K562 (cell line): Measurements from ENCODE around the gene APC. TPM values are rescaled to one million over a fixed set of nuclear protein-coding genes. Genes with fewer than 3 reads are reported as not detected.

Source experiments
- ATAC-seq: fragments of 200-7000 bp; cut with Tn5 transposase; 3 replicates; pipeline ENCODE4 v1.9.1; 2020; ENCODE audit warnings: moderate library complexity
- BruUV-seq: library from RNA; stranded (reverse); fragments of 400-500 nt; replicated peaks from 2 replicates; lab custom pipeline; 2021; lab: Mats Ljungman, UMichigan
- CTCF ChIA-PET: fragments of 300-600 bp; formaldehyde crosslinking; extraction: SDS; loops from one replicate; lab custom pipeline; 2021; ENCODE audit warnings: low intra/inter-chr PET ratio; lab: Yijun Ruan, JAX
- POLR2A ChIA-PET: fragments of 300-600, 350-650 bp; sonication (Branson Sonifier 250); formaldehyde crosslinking; extraction: SDS; loops from one replicate; lab custom pipeline; 2021; ENCODE audit warnings: antibody characterized with exemption, inconsistent platforms; lab: Yijun Ruan, JAX
- DNase-seq, 4 experiments: peaks; one replicate each; pipeline versions ENCODE4 v3.0.0 to v3.0.0-alpha.2; 2011 to 2018; ENCODE audit warnings: low spot score in 3 of 4, mixed read lengths in 3 of 4; ENCODE audit errors: extremely low read depth in 1 of 4
- FAIRE-seq: peaks from 2 replicates; lab custom pipeline; 2011; peaks lifted over from hg19 to GRCh38; lab: Jason Lieb, UNC
- H2AFZ ChIP-seq: 2 replicates; pipeline ENCODE4 v1.6.0; 2011; ENCODE audit warnings: low read depth, low read length, control low read depth, inconsistent platforms
- H3K27ac ChIP-seq: fragments of 200-600 bp; 3 replicates; pipeline ENCODE4 v1.8.0; 2011; ENCODE audit warnings: low read depth, mild to moderate bottlenecking, control low read depth, inconsistent platforms, low read length, moderate library complexity, mixed read lengths; ENCODE audit errors: extremely low read depth
- H3K27me3 ChIP-seq, 2 experiments: fragments of 300-600 bp in 1 of 2; 2 replicates in 1 of 2; 3 replicates in 1 of 2; pipeline versions ENCODE4 v1.6.0 to v1.8.0; 2011; ENCODE audit warnings: inconsistent platforms in 2 of 2, low read length in 2 of 2, mild to moderate bottlenecking in 1 of 2, mixed read lengths in 1 of 2, moderate library complexity in 1 of 2; ENCODE audit not compliant: control insufficient read depth in 2 of 2, insufficient read depth in 2 of 2
- H3K36me3 ChIP-seq: fragments of 300-600 bp; 3 replicates; pipeline ENCODE4 v1.8.0; 2011; ENCODE audit warnings: mild to moderate bottlenecking, low read length, inconsistent platforms; ENCODE audit not compliant: control insufficient read depth, insufficient read depth
- H3K4me1 ChIP-seq, 2 experiments: fragments of 200-600 bp in 1 of 2; replicated peaks in 1 of 2; 2 replicates in 1 of 2; 3 replicates in 1 of 2; pipeline versions ENCODE4 v1.5.1 to v1.8.0; 2011; ENCODE audit warnings: inconsistent platforms in 2 of 2, low read length in 2 of 2, mild to moderate bottlenecking in 1 of 2, mixed read lengths in 1 of 2, moderate library complexity in 1 of 2; ENCODE audit not compliant: control insufficient read depth in 2 of 2, insufficient read depth in 2 of 2
- H3K4me2 ChIP-seq: 2 replicates; pipeline ENCODE4 v1.6.1; 2011; ENCODE audit warnings: low read length, control low read depth, inconsistent platforms, mixed read lengths; ENCODE audit not compliant: insufficient read depth
- H3K4me3 ChIP-seq: fragments of 200-600 bp; sonication (generic), shearing (Covaris generic); 2 replicates; pipeline ENCODE4 v1.5.1; 2016; ENCODE audit warnings: control low read depth, inconsistent platforms
- H3K79me2 ChIP-seq: fragments of 200-600 bp; 3 replicates; pipeline ENCODE4 v1.8.0; 2011; ENCODE audit warnings: low read length, inconsistent platforms; ENCODE audit not compliant: control insufficient read depth, insufficient read depth
- H3K9ac ChIP-seq, 2 experiments: 2 replicates each; pipeline versions ENCODE4 v1.6.0 to v1.6.1; 2011; ENCODE audit warnings: low read depth in 2 of 2, low read length in 2 of 2, control low read depth in 1 of 2, inconsistent platforms in 1 of 2, mild to moderate bottlenecking in 1 of 2, mixed read lengths in 1 of 2; ENCODE audit not compliant: insufficient read depth in 1 of 2
- H3K9me1 ChIP-seq: one replicate; pipeline ENCODE4 v1.6.0; 2011; ENCODE audit warnings: inconsistent platforms, mild to moderate bottlenecking, low read length, moderate library complexity; ENCODE audit not compliant: control insufficient read depth, insufficient read depth
- H3K9me3 ChIP-seq: replicated peaks from 2 replicates; pipeline ENCODE4 v1.5.1; 2011; ENCODE audit warnings: low read depth, low read length, inconsistent platforms; ENCODE audit not compliant: control insufficient read depth, insufficient read depth
- H4K20me1 ChIP-seq: replicated peaks from 2 replicates; pipeline ENCODE4 v1.6.1; 2011; ENCODE audit warnings: low read length, inconsistent platforms, mixed read lengths; ENCODE audit not compliant: control insufficient read depth, insufficient read depth
- HMGN3 ChIP-seq: IDR thresholded peaks from 2 replicates; pipeline ENCODE4 v1.6.1; 2011; ENCODE audit warnings: borderline replicate concordance, low read depth, mild to moderate bottlenecking, mixed read lengths, low read length; ENCODE audit not compliant: insufficient read length; ENCODE audit errors: extremely low read depth
- IFI16 ChIP-seq: fragments of 250-450 bp; sonication (Bioruptor Pico); IDR thresholded peaks from 2 replicates; pipeline ENCODE4 v2.1.2; 2022; ENCODE audit warnings: mild to moderate bottlenecking, inconsistent platforms
- TCF7 ChIP-seq: sonication (generic); IDR thresholded peaks from 2 replicates; pipeline ENCODE4 v1.6.1; 2016; ENCODE audit warnings: antibody characterized with exemption, borderline replicate concordance
- ZNF324 ChIP-seq: fragments of 250-450 bp; sonication (Bioruptor Pico); IDR thresholded peaks from 2 replicates; pipeline ENCODE4 v1.4.0; 2020; ENCODE audit warnings: mild to moderate bottlenecking
- WGBS: fragments of 100-300 bp; shearing (Covaris generic); methylation state at CpG from one replicate; pipeline ENCODE4 v1.1.6; 2016; ENCODE audit warnings: low coverage, mixed read lengths; ENCODE audit not compliant: insufficient coverage; ENCODE audit errors: missing lambda C conversion rate; 5-methylcytosine and 5-hydroxymethylcytosine counted together
- in situ Hi-C: fragments of 300-500 bp; cut with MboI; formaldehyde crosslinking; loops from 4 replicates; pipeline ENCODE4 v1.15.0; 2018; ENCODE audit warnings: inconsistent platforms, mixed read lengths
- intact Hi-C: fragments of 100-400 bp; cut with micrococcal nuclease; formaldehyde crosslinking; loops from 2 replicates; pipeline ENCODE4 v1.14.2; 2022
- polyA plus RNA-seq, 8 experiments: library from polyadenylated mRNA; depleted of rRNA in 4 of 8; stranded (reverse) in 5 of 8; unstranded in 3 of 8; fragments of >200 nt; fragmentation: Nextera tagmentation in 2 of 8; fragmentation: Illumina TruSeq in 1 of 8; extraction: Ambion mirVana in 2 of 8; extraction: Trizol in 1 of 8; gene quantifications; 2 replicates each; pipeline versions ENCODE4 v1.2.1 to v1.2.3, GENCODE V29; 2011 to 2014; ENCODE audit warnings: inconsistent platforms in 1 of 8, missing spikeins in 1 of 8
- total RNA-seq, 7 experiments: library from RNA; depleted of rRNA in 6 of 7; stranded (reverse); fragments of >200 nt in 6 of 7; fragmentation: Illumina TruSeq in 2 of 7; extraction: Trizol in 2 of 7; gene quantifications; 2 replicates each; pipeline versions ENCODE4 v1.2.1 to v1.2.3, GENCODE V29; 2011 to 2021; ENCODE audit warnings: low replicate concordance in 1 of 7
- TF ChIP-seq, protein P1 (sequence below), 2 experiments: fragments of 450-650 bp; IDR thresholded peaks; 2 replicates each; pipeline ENCODE4 v1.6.1; 2016; ENCODE audit warnings: mild to moderate bottlenecking in 2 of 2, borderline replicate concordance in 1 of 2, low read depth in 1 of 2, moderate library complexity in 1 of 2

APC gene
- total and polyA plus RNA-seq, 9 of the 15 experiments (the other 6 are each of a cell fraction or from before 2014, with no cell fraction given) = 5.7 to 29.5 (median 15.4) TPM

DNA sequence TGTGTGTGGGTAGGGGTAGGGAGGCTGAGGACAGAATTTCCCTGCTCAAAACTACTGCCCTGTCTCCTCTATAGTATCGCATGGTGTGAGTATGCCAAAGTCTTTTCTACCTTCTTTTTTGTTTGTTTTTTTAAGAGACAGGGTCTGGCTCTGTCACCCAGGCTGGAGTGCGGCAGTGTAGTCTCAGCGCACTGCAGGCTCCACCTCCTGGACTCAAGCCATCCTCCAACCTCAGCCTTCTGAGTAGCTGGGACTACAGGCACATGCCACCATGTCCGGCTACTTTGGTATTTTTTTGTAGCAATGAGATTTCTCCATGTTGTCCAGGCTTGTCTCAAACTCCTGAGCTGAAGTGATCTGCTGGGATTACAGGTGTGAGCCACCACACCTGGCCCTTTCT, 125.9 kb downstream of the APC start:
- Histone ChIP-seq H3K4me3 (no peak overlapping the region), H3K9ac (0 out of 4 replicates have a peak overlapping the region, but pooled peaks of 1 of the 2 experiments have one; percentile 13), H4K20me1 (no peaks in the 10 kb centered on the region), H3K9me1 (no peaks in the 10 kb centered on the region), H3K27me3 (no peaks in the 10 kb centered on the region), H3K4me1 (peaks cover 0 to 12% of the 10 kb centered on the region in 2 experiments; a peak in 2 of 5 replicates), H3K4me2 (no peak overlapping the region), H3K27ac (no peak overlapping the region), H3K36me3 (peaks cover 60% of the 10 kb centered on the region), H3K79me2 (peaks cover 48% of the 10 kb centered on the region), H2AFZ (no peak overlapping the region), H3K9me3 (no peaks in the 10 kb centered on the region)
- WGBS = 90% methylated on average over 4 of the region's 4 CpGs
- in situ Hi-C loops (no loop called here), intact Hi-C loops (loop anchor here (5.0 kb wide), 2 partner anchors 114 to 171 kb away; partner anchors contain the start of gene DCP2)
- no peak for TF ChIP-seq HMGN3
- TF ChIP-seq, protein P1, sequence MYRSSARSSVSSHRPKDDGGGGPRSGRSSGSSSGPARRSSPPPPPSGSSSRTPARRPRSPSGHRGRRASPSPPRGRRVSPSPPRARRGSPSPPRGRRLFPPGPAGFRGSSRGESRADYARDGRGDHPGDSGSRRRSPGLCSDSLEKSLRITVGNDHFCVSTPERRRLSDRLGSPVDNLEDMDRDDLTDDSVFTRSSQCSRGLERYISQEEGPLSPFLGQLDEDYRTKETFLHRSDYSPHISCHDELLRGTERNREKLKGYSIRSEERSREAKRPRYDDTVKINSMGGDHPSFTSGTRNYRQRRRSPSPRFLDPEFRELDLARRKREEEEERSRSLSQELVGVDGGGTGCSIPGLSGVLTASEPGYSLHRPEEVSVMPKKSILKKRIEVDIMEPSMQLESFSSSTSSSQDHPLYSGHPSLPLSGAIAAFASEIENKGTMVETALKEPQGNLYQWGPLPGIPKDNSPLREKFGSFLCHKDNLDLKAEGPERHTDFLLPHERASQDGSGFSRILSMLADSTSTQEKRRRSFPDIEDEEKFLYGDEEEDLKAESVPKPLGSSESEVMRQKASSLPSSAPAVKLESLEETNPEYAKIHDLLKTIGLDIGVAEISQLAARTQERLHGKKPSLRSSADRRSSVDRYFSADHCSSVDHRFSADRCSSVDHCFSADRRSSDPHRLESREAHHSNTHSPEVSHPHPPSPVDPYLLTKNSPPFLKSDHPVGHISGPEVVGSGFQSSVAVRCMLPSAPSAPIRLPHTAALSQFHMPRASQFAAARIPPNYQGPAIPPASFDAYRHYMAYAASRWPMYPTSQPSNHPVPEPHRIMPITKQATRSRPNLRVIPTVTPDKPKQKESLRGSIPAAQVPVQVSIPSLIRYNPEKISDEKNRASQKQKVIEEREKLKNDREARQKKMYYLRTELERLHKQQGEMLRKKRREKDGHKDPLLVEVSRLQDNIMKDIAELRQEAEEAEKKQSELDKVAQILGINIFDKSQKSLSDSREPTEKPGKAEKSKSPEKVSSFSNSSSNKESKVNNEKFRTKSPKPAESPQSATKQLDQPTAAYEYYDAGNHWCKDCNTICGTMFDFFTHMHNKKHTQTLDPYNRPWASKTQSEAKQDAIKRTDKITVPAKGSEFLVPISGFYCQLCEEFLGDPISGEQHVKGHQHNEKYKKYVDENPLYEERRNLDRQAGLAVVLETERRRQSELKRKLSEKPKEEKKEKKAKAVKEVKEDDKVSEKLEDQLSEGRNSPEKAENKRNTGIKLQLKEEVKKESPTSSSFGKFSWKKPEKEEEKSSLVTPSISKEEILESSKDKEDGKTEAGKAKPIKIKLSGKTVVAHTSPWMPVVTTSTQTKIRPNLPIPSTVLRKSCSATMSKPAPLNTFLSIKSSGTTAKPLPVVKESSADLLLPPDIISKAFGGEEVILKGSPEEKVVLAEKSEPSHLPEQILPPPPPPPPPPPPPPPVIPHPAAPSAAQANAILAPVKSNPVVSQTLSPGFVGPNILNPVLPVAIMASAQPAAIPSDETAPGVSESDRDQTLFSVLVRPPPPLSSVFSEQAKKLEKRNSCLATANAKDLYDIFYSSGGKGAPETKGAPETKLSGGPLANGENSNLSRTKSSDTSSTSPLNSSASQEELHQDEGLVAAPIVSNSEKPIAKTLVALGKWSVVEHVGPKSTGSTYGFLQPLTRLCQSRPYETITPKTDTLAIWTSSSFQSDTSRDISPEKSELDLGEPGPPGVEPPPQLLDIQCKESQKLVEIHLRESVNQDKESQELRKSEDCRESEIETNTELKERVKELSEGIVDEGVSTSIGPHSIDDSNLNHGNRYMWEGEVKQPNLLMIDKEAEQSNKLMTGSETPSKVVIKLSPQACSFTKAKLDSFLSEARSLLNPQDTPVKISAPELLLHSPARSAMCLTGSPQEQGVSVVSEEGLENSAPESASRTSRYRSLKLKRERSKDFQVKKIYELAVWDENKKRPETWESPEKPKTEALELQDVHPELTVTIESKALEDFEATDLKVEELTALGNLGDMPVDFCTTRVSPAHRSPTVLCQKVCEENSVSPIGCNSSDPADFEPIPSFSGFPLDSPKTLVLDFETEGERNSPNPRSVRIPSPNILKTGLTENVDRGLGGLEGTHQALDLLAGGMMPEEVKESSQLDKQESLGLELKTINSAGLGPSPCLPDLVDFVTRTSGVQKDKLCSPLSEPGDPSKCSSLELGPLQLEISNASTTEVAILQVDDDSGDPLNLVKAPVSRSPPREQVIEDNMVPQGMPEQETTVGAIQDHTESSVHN (IDR thresholded peaks at IDR 0.05; ENCODE audit: borderline replicate concordance in 1 of 2, low read depth in 1 of 2) = no peak
- no peak for TF ChIP-seq ZNF324
- no peak for TF ChIP-seq IFI16 (CRISPR knock-in tag)
- TF ChIP-seq TCF7 = no peak
- POLR2A ChIA-PET = interaction anchor here (1.0 to 1.5 kb wide), 2 partner anchors 15 kb away, joined by 3 to 4 read pairs; no protein-coding TSS in a partner anchor
- CTCF ChIA-PET = no interaction called here
- DNase-seq (no peak), ATAC-seq (no peak), FAIRE-seq (no peak)
- no TSS peak for BruUV-seq
